GM04503 (cell line): ENCODE results near the gene SLC24A3.
"Not testable (repeated sequence)": the region's sequence is repeated elsewhere in the genome, so short reads cannot be mapped to it uniquely, and the experiment has no call there.

Source experiments
- DNase-seq: peaks from one replicate; pipeline ENCODE4 v3.0.0-alpha.2; 2012; ENCODE audit warnings: low read depth

Gene SLC24A3

GRCh38 chr20:19748681-19749080 is 536.2 kb downstream of the SLC24A3 start:
- DNase-seq, result no peak

GRCh38 chr20:19749618-19750071 is 537.2 kb downstream of the SLC24A3 start:
- no peak for DNase-seq

GRCh38 chr20:19750101-19750606 is 537.7 kb downstream of the SLC24A3 start:
- no peak for DNase-seq

- DNase-seq, result no peak
Observed at GRCh38 chr20:19750907-19751636, 538.6 kb downstream of the SLC24A3 start.

GRCh38 chr20:19754201-19754600 is 541.8 kb downstream of the SLC24A3 start:
- not testable (repeated sequence) for DNase-seq

- DNase-seq, result no peak
Observed at GRCh38 chr20:19756761-19757486, 544.5 kb downstream of the SLC24A3 start.

- DNase-seq, result no peak
Observed at GRCh38 chr20:19757487-19758132, 545.2 kb downstream of the SLC24A3 start.

GRCh38 chr20:19758133-19758500 is 545.7 kb downstream of the SLC24A3 start, which contains the start of gene RIN2:
TSS of gene RIN2 (plus strand) at chr20:19758258. CDS start at chr20:19889602, 131,344 bp downstream.
- DNase-seq, result no peak

- no peak for DNase-seq
Observed at GRCh38 chr20:19758501-19759331, 546.3 kb downstream of the SLC24A3 start.

GRCh38 chr20:19760371-19760721 is 547.9 kb downstream of the SLC24A3 start:
- DNase-seq, result no peak

- no peak for DNase-seq
Observed at GRCh38 chr20:19761326-19761725, 548.9 kb downstream of the SLC24A3 start.

GRCh38 chr20:19761841-19762240 is 549.4 kb downstream of the SLC24A3 start:
- no peak for DNase-seq

- DNase-seq, result no peak
Observed at GRCh38 chr20:19764207-19764606, 551.8 kb downstream of the SLC24A3 start.

GRCh38 chr20:19765266-19765665 is 552.8 kb downstream of the SLC24A3 start:
- no peak for DNase-seq

- no peak for DNase-seq
Observed at GRCh38 chr20:19765913-19766312, 553.5 kb downstream of the SLC24A3 start.

- DNase-seq, result no peak
Observed at GRCh38 chr20:19767070-19767469, 554.6 kb downstream of the SLC24A3 start.

GRCh38 chr20:19768325-19768842 is 555.9 kb downstream of the SLC24A3 start:
- DNase-seq, result no peak

GRCh38 chr20:19769507-19769906 is 557.1 kb downstream of the SLC24A3 start:
- DNase-seq, result no peak

GRCh38 chr20:19770375-19770774 is 557.9 kb downstream of the SLC24A3 start:
- DNase-seq, result no peak

GRCh38 chr20:19771031-19771430 is 558.6 kb downstream of the SLC24A3 start:
- DNase-seq, result no peak
